CD4-positive, alpha-beta T cell treated with Interleukin-17A for 1 hour (primary cell): Measurements from ENCODE around the gene SLC11A1.

Experiments
- DNase-seq: peaks from one replicate; pipeline ENCODE4 v3.0.0-alpha.2; 2020

SLC11A1 gene

DNA sequence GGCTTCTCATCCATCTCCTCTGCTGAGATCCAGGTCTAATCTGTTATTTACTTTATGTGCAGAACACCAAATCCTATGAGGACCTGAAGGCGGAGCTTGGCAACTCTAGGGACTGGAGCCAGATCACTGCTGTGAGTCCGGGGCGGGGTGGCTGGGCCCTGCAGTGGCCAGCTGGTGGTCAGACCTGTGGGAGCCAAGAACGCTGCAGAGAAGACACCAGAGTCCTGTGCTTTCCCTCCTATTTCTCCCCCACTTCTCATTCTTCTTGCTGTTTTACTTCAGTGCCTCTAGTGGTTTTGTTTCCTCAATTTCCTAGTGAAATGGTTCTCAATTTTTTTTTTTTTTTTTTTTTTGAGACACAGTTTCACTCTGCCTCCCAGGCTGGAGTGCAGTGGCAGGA lies 56.5 kb downstream of the SLC11A1 start:
- no peak for DNase-seq

DNA sequence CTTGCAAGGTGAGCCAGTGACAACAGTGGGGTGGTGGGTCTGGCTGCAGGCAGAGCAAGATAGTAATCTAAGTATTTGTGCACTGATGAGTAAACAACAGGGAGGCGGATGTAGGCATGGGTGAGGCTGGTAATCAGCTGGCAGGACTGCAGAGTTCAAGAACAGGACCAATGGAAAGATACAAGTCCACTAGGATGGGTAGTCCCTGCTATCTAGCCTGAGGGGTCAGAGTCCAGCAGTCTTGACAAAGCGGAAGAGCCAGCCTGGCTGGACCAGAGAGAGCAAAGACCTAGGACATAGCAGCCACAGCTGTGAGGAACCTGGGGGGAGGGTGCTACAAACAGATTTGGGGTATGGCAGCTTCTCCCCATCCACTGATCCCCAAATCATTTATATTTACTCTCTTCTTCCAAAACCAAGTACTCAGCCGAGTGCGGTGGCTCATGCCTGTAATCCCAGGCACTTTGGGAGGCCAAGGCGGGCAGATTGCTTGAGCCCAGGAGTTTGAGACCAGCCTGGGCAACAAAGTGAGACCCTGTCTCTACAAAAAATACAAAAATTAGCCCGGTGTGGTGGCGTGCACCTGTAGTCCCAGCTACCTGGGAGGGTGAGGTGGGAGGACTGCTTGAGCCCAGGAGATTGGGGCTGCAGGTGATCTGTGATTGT lies 62.8 kb downstream of the SLC11A1 start:
- DNase-seq, result no peak

DNA sequence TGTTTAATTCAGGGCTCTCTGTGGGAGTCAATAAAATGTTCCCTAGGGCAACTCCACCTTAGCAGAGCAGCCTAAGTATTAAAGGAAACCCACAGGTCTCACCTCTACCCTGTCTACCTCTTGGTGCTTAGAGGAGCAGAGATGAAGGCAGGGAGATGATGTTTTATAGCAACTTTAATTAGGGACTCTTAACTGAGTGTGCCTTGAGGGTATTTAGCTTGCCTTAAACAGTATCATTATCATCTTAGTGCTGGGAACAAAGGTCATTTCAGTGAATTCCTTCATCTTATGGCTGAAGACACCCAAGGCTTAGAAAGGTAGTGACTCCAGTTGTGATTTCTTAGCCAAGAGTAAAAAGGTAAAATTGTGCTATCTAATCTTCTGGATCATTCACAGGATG lies 63.5 kb downstream of the SLC11A1 start:
- DNase-seq, result no peak
